RCC 7860 (cell line): ENCODE measurements around the gene AKAP1.
A peak's percentile ranks its signal among the peaks of the same experiment; 100 is the strongest.

ENCODE experiments used
- DNase-seq: peaks from one replicate; pipeline ENCODE4 v3.0.0-alpha.2; 2015; ENCODE audit warnings: low spot score
- FAIRE-seq: peaks from 2 replicates; lab custom pipeline; 2012; peaks lifted over from hg19 to GRCh38; lab: Jason Lieb, UNC

AKAP1 gene

GRCh38 chr17:57158795-57159194, 73.7 kb downstream of the AKAP1 start:
- no peak for DNase-seq
- no peak for FAIRE-seq

DNA sequence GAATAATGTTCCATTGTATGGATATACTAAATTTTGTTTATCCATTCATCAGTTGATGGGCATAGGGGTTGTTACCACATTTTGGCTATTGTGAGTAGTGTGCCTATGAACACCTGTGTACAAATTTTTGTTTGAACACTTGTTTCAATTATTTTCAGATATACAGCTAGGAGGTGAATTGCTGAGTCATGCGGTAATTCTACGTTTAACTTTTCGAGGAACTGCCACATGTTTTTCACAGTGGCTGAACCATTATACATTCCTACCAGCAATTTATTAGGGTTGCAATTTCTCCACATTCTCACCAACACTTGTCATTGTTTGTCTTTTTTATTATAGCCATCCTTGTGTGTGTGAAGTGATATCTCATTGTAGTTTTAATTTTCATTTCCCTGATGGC, 75.6 kb downstream of the AKAP1 start:
- no peak for DNase-seq
- no peak for FAIRE-seq

GRCh38 chr17:57164814-57165213, 79.8 kb downstream of the AKAP1 start:
- FAIRE-seq (no peak), DNase-seq (no peak)

DNA sequence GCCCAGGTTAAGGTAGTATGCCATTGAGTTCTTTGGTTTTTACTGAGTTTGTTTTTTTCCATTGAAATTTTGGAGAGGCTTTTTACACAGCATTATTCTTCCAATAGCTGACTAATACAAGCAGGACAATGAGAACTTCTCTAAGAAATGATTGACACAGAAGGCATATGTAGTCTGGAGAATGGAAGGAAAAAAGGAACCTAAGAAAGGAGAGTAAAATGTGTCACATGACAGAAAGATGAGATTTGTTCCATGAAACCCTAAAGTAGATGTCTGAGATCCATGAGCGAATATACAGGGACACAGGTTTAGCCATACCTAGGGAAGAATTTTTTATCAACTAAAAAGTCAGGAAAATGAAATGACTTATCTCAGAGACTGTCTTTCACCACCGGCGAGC, 80.7 kb downstream of the AKAP1 start:
- DNase-seq, result no peak
- no peak for FAIRE-seq

GRCh38 chr17:57166803-57167202, 81.8 kb downstream of the AKAP1 start:
- FAIRE-seq, result no peak
- DNase-seq, result peak; percentile 23

DNA sequence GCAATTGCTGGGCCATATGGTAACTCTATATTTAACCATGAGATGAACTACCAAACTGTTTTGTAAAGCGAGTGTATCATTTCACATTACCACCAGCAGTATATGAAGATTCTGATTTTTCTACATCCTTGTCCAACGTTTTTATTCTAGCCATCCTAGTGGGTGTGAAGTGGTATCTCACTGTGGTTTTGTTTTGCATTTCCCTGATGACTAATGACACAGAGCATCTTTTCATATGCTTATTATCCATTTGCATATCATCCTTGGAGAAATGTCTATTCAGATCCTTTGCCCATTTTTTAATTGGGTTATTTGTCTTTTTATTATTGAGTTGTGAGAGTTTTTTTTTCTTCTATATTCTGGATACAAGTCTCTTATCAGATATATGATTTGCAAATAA, 83.6 kb downstream of the AKAP1 start:
- FAIRE-seq (no peak), DNase-seq (no peak)

DNA sequence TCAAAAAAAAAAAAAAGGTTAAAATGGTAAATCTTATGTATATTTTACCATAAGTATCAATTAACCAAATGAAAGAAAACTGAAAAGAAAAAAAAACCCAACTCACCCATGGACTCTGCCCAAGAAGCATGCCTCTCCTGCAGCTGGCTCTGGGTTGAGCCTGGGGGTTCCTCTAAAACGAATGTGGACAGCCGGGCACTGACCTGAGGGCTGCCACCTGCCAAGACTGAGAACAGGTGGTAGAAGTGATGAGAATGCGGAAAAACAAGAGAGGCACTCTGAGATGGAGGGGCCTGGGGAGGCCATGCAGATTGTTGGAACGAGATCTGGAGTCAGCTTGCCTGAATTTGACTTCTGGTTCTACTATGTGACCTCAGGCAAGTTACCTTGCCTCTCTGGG, 85.8 kb downstream of the AKAP1 start:
- DNase-seq, result no peak
- FAIRE-seq, result no peak
